OCI-LY7 (cell line): ENCODE data around the gene OSBP. TPM values are rescaled to one million over a fixed set of nuclear protein-coding genes. Genes with fewer than 3 reads are reported as not detected.
"Not testable (repeated sequence)": the region's sequence is repeated elsewhere in the genome, so short reads cannot be mapped to it uniquely, and the experiment has no call there.

Experiments
- BruUV-seq: library from RNA; stranded (reverse); fragments of 400-500 nt; replicated peaks from 2 replicates; lab custom pipeline; 2021; lab: Mats Ljungman, UMichigan
- CTCF ChIA-PET: fragments of 300-600 bp; sonication (Branson Sonifier 250); formaldehyde crosslinking; loops from one replicate; lab custom pipeline; 2022; ENCODE audit warnings: antibody characterized with exemption; ENCODE audit not compliant: unreplicated experiment; lab: Charles Lee
- POLR2A ChIA-PET: fragments of 300-600 bp; sonication (Branson Sonifier 250); formaldehyde crosslinking; loops from one replicate; lab custom pipeline; 2022; ENCODE audit warnings: antibody characterized with exemption; lab: Charles Lee
- DNase-seq: peaks from one replicate; pipeline ENCODE4 v3.0.0-alpha.2; 2015; ENCODE audit warnings: low spot score
- H2AFZ ChIP-seq: fragments of 200-600 bp; sonication (generic), shearing (Covaris generic); 2 replicates; pipeline ENCODE4 v1.6.1; 2014; ENCODE audit warnings: mild to moderate bottlenecking, antibody characterized with exemption, low read length, moderate library complexity
- H3K27ac ChIP-seq: fragments of 200-600 bp; sonication (generic); 2 replicates; pipeline ENCODE4 v1.5.1; 2014; ENCODE audit warnings: mixed run types, low read depth, mild to moderate bottlenecking, moderate library complexity, low read length, inconsistent platforms; ENCODE audit not compliant: poor library complexity, severe bottlenecking
- H3K36me3 ChIP-seq: fragments of 200-600 bp; sonication (generic); 2 replicates; pipeline ENCODE4 v1.6.1; 2014; ENCODE audit warnings: mild to moderate bottlenecking, antibody characterized with exemption, low read length, moderate library complexity, mixed read lengths; ENCODE audit not compliant: insufficient read depth
- H3K4me1 ChIP-seq: fragments of 200-600 bp; sonication (generic); 2 replicates; pipeline ENCODE4 v1.5.1; 2014; ENCODE audit warnings: mild to moderate bottlenecking, low read length; ENCODE audit not compliant: insufficient read depth, poor library complexity, severe bottlenecking
- H3K4me2 ChIP-seq: fragments of 200-600 bp; sonication (generic); 2 replicates; pipeline ENCODE4 v1.6.1; 2014; ENCODE audit warnings: mild to moderate bottlenecking, low read length
- H3K4me3 ChIP-seq: fragments of 200-600 bp; sonication (generic); 2 replicates; pipeline ENCODE4 v1.5.1; 2014; ENCODE audit warnings: mild to moderate bottlenecking, low read depth, low read length; ENCODE audit not compliant: poor library complexity, severe bottlenecking
- H3K79me2 ChIP-seq: fragments of 200-600 bp; sonication (generic); 2 replicates; pipeline ENCODE4 v1.6.1; 2016; ENCODE audit warnings: low read depth, mild to moderate bottlenecking, low read length, moderate library complexity, mixed read lengths; ENCODE audit not compliant: insufficient read depth
- H3K9me2 ChIP-seq: fragments of 200-600 bp; sonication (generic); 2 replicates; pipeline ENCODE4 v1.6.1; 2016; ENCODE audit warnings: mild to moderate bottlenecking, low read length, mixed read lengths; ENCODE audit not compliant: insufficient read depth
- H3K9me3 ChIP-seq: fragments of 200-600 bp; sonication (generic); 2 replicates; pipeline ENCODE4 v1.6.1; 2014; ENCODE audit warnings: mild to moderate bottlenecking, mixed run types, low read length, mixed read lengths
- H4K20me1 ChIP-seq: fragments of 200-600 bp; sonication (generic); 2 replicates; pipeline ENCODE4 v1.6.1; 2014; ENCODE audit warnings: mild to moderate bottlenecking, antibody characterized with exemption, low read length, moderate library complexity, mixed read lengths; ENCODE audit not compliant: insufficient read depth
- EZH2phosphoT487 ChIP-seq: fragments of 200-600 bp; sonication (generic); IDR thresholded peaks from 2 replicates; pipeline ENCODE4 v1.6.1; 2018; ENCODE audit warnings: low read depth, borderline replicate concordance, mild to moderate bottlenecking, mixed run types, antibody characterized with exemption, low read length, moderate library complexity, mixed read lengths
- intact Hi-C: fragments of 100-400 bp; cut with micrococcal nuclease; formaldehyde crosslinking; loops from one replicate; pipeline ENCODE4 v1.10.0; 2022; ENCODE audit not compliant: unreplicated experiment
- total RNA-seq, 2 experiments: library from RNA; depleted of rRNA in 1 of 2; stranded (reverse); fragments of >200 nt in 1 of 2; shearing (Covaris generic) in 1 of 2; gene quantifications; 2 replicates each; pipeline ENCODE4 v1.2.3, GENCODE V29; 2014 to 2022
- TF ChIP-seq, protein P1 (sequence below): fragments of 200-600 bp; sonication (generic); conservative IDR thresholded peaks from 2 replicates; pipeline ENCODE4 v1.5.1; 2014; ENCODE audit warnings: mild to moderate bottlenecking, antibody characterized with exemption, low read length, moderate library complexity, mixed read lengths

OSBP gene
- total RNA-seq, 2 experiments from 2014 or later, result 19.2 to 44.6 TPM

DNA sequence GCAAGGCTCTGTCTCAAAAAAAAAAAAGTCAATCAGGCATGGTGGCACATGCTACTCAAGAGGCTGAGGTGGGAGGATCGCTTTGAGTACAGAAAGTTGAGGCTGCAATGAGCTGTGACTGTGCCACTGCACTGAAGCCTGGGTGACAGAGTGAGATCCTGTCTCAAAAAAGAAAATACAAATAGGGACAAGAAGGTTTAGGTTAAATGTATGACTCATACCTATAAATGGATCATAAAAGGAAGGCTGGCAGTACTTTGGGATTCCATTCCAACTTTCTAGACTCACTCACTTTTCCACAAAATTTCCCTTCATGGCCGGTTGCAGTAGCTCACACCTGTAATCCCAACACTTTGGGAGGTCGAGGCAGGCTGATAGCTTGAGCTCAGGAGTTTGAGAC lies 25.6 kb upstream of the OSBP start:
- DNase-seq, result no peak
- no peak overlapping the region for H2AFZ ChIP-seq
- intact Hi-C loops, result no loop called here
- TF ChIP-seq, protein P1, sequence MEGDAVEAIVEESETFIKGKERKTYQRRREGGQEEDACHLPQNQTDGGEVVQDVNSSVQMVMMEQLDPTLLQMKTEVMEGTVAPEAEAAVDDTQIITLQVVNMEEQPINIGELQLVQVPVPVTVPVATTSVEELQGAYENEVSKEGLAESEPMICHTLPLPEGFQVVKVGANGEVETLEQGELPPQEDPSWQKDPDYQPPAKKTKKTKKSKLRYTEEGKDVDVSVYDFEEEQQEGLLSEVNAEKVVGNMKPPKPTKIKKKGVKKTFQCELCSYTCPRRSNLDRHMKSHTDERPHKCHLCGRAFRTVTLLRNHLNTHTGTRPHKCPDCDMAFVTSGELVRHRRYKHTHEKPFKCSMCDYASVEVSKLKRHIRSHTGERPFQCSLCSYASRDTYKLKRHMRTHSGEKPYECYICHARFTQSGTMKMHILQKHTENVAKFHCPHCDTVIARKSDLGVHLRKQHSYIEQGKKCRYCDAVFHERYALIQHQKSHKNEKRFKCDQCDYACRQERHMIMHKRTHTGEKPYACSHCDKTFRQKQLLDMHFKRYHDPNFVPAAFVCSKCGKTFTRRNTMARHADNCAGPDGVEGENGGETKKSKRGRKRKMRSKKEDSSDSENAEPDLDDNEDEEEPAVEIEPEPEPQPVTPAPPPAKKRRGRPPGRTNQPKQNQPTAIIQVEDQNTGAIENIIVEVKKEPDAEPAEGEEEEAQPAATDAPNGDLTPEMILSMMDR, result no peak
- TF ChIP-seq EZH2phosphoT487, result no peak
- no peak overlapping the region for H3K4me3 ChIP-seq
- H3K36me3 ChIP-seq, result peaks cover 99% of the 10 kb centered on the region
- H3K4me2 ChIP-seq, result no peak overlapping the region
- no TSS peak for BruUV-seq
- ChIA-PET POLR2A (no interaction called here), CTCF (no interaction called here)
- no peaks in the 10 kb centered on the region for H3K4me1 ChIP-seq
- H3K79me2 ChIP-seq, result no peaks in the 10 kb centered on the region
- no peaks in the 10 kb centered on the region for H4K20me1 ChIP-seq
- no peaks in the 10 kb centered on the region for H3K9me2 ChIP-seq
- H3K9me3 ChIP-seq, result no peaks in the 10 kb centered on the region
- H3K27ac ChIP-seq, result no peak overlapping the region

GRCh38 chr11:59630493-59630892 lies 14.9 kb upstream of the OSBP start:
- Histone ChIP-seq H3K27ac (no peak overlapping the region), H3K9me3 (no peaks in the 10 kb centered on the region), H4K20me1 (no peaks in the 10 kb centered on the region), H3K36me3 (peaks cover 9% of the 10 kb centered on the region), H3K79me2 (no peaks in the 10 kb centered on the region), H3K4me3 (no peak overlapping the region), H3K4me1 (no peaks in the 10 kb centered on the region), H3K9me2 (no peaks in the 10 kb centered on the region), H3K4me2 (no peak overlapping the region), H2AFZ (no peak overlapping the region)
- CTCF ChIA-PET, result no interaction called here
- TF ChIP-seq, protein P1, result no peak
- no peak for TF ChIP-seq EZH2phosphoT487
- POLR2A ChIA-PET, result interaction anchor here (3.4 kb wide), 1 partner anchor 14 kb away, joined by 11 read pairs; no protein-coding TSS in a partner anchor
- intact Hi-C loops, result no loop called here
- no peak for DNase-seq
- no TSS peak for BruUV-seq

DNA sequence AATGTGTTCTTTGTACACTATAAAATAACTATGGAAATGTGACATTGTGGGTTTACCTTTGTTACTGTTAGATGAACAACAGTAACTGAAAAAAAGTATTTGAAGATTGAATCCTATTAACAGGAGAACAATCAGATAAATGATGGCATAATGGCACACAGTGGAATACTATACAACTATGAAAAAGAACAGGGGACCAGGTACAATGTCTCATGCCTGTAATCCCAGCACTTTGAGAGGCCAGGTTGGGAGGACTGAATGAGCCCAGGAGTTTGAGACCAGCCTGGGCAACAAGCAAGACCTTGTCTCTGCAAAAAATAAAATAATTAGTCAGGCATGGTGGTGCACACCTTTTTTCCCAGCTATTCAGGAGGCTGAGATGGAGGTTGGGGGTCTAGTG lies 14.4 kb upstream of the OSBP start:
- Histone ChIP-seq H3K9me2 (no peaks in the 10 kb centered on the region), H3K4me3 (no peak overlapping the region), H3K36me3 (peaks cover 4% of the 10 kb centered on the region; the same call in 1 of the 2 replicates), H2AFZ (no peak overlapping the region), H3K9me3 (no peaks in the 10 kb centered on the region), H3K79me2 (no peaks in the 10 kb centered on the region), H3K4me2 (no peak overlapping the region), H3K27ac (no peak overlapping the region), H3K4me1 (no peaks in the 10 kb centered on the region), H4K20me1 (no peaks in the 10 kb centered on the region)
- TF ChIP-seq EZH2phosphoT487, result no peak
- TF ChIP-seq, protein P1, result no peak
- ChIA-PET POLR2A (interaction anchor here (1.3 to 3.4 kb wide), 2 partner anchors 13 to 16 kb away, joined by 5 to 11 read pairs; no protein-coding TSS in a partner anchor), CTCF (no interaction called here)
- intact Hi-C loops, result no loop called here
- no TSS peak for BruUV-seq
- no peak for DNase-seq

- H3K79me2 ChIP-seq, H3K9me3 ChIP-seq, DNase-seq, H3K4me3 ChIP-seq, CTCF ChIA-PET, H3K36me3 ChIP-seq, BruUV-seq, H4K20me1 ChIP-seq, H3K4me1 ChIP-seq, H3K9me2 ChIP-seq, POLR2A ChIA-PET, H2AFZ ChIP-seq, H3K4me2 ChIP-seq, H3K27ac ChIP-seq, intact Hi-C loops: not testable (repeated sequence)
Measured at GRCh38 chr11:59626969-59627368, 11.4 kb upstream of the OSBP start.
